C4-2B (cell line): ENCODE results near the gene DOCK10.

Experiments used
- H3K27ac ChIP-seq: fragments of 450-650 bp; 2 replicates; pipeline ENCODE4 v1.5.1; 2017
- ZFX ChIP-seq: fragments of 450-650 bp; IDR thresholded peaks from 2 replicates; pipeline ENCODE4 v1.6.1; 2017
- TF ChIP-seq, protein P1 (sequence below): fragments of 450-650 bp; conservative IDR thresholded peaks from 2 replicates; pipeline ENCODE4 v1.5.1; 2017; ENCODE audit warnings: mild to moderate bottlenecking

DOCK10 gene

GRCh38 chr2:224976629-224977525 lies 65.4 kb downstream of the DOCK10 start:
- no peak for TF ChIP-seq ZFX
- TF ChIP-seq, protein P1, sequence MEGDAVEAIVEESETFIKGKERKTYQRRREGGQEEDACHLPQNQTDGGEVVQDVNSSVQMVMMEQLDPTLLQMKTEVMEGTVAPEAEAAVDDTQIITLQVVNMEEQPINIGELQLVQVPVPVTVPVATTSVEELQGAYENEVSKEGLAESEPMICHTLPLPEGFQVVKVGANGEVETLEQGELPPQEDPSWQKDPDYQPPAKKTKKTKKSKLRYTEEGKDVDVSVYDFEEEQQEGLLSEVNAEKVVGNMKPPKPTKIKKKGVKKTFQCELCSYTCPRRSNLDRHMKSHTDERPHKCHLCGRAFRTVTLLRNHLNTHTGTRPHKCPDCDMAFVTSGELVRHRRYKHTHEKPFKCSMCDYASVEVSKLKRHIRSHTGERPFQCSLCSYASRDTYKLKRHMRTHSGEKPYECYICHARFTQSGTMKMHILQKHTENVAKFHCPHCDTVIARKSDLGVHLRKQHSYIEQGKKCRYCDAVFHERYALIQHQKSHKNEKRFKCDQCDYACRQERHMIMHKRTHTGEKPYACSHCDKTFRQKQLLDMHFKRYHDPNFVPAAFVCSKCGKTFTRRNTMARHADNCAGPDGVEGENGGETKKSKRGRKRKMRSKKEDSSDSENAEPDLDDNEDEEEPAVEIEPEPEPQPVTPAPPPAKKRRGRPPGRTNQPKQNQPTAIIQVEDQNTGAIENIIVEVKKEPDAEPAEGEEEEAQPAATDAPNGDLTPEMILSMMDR: no peak
- H3K27ac ChIP-seq: no peak overlapping the region

DNA sequence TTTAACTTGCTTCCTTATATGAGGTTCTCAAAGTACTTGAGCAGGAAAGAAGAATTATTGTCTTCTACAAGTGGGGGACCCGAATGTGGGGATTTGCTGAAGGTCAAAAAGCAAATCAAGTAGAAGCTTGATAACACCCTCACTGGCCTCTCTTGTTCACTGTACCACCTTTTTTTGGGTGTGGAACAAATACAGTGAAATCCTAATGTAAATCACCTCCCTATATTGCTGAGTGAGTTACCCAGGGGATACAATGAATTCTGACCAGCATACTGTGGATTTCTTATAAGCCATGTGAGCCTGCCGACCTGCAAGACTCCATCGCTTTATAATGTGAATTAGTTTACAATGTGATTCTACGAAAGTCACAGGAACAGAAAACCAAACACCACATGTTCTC lies 66.5 kb downstream of the DOCK10 start:
- H3K27ac ChIP-seq: no peak overlapping the region
- TF ChIP-seq ZFX: no peak
- TF ChIP-seq, protein P1: no peak

- TF ChIP-seq, protein P1: no peak
- no peak for TF ChIP-seq ZFX
- H3K27ac ChIP-seq: no peak overlapping the region
Observed at GRCh38 chr2:224973112-224974016, 68.9 kb downstream of the DOCK10 start.

GRCh38 chr2:224971214-224971613 lies 71.1 kb downstream of the DOCK10 start:
- H3K27ac ChIP-seq: no peak overlapping the region
- TF ChIP-seq ZFX: no peak
- TF ChIP-seq, protein P1: no peak

GRCh38 chr2:224970311-224970710 lies 72.0 kb downstream of the DOCK10 start:
- TF ChIP-seq ZFX: no peak
- TF ChIP-seq, protein P1: no peak
- H3K27ac ChIP-seq: no peak overlapping the region

DNA sequence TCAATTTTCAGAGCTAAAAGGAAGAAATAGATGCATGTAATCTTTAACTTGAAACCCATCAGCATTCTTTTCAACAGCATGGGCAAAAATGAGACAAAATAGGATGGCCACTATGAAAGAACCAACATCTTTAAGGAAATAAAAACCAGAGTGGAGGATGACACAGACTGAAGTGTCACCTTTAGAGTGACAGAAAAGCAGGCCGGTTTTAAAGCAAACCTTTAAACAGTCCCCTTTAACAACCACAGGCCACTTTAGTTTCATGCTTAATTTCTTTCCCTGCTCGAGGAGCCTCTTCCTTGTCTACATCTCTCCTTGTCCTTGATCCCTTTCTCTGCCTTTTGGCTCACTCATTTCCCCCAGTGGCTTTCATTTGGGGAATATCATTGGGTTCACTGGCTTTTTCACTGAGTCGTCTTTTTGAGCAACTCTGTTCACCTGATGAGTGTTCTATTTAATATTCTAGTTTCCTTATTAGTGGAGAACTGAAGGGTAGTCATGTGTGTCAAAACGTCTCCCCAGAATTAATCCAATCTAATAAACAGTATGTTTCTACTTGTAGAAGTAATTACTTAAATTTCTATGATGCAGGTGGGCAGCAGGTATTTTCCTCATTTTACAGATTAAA lies 72.5 kb downstream of the DOCK10 start:
- no peak for TF ChIP-seq ZFX
- TF ChIP-seq, protein P1: no peak
- H3K27ac ChIP-seq: no peak overlapping the region
